HL-60 (cell line): ENCODE data around the gene PLBD2.

Source experiments
- GABPA ChIP-seq: IDR thresholded peaks from 2 replicates; pipeline ENCODE4 v1.6.1; 2012; ENCODE audit warnings: low read depth
- POLR2AphosphoS5 ChIP-seq: IDR thresholded peaks from 2 replicates; pipeline ENCODE4 v1.6.1; 2012; ENCODE audit warnings: low read depth
- TF ChIP-seq, protein P1 (sequence below): IDR thresholded peaks from one replicate; pipeline ENCODE4 v1.5.1; 2011; ENCODE audit warnings: low read length, control low read depth, inconsistent platforms; ENCODE audit not compliant: insufficient read depth
- TF ChIP-seq, protein P2 (sequence below): IDR thresholded peaks from 2 replicates; pipeline ENCODE4 v1.6.1; 2012; ENCODE audit warnings: low read depth; ENCODE audit not compliant: insufficient replicate concordance

GRCh38 chr12:113392988-113393579 lies 34.7 kb downstream of the PLBD2 start:
- no peak for TF ChIP-seq POLR2AphosphoS5
- TF ChIP-seq, protein P1, sequence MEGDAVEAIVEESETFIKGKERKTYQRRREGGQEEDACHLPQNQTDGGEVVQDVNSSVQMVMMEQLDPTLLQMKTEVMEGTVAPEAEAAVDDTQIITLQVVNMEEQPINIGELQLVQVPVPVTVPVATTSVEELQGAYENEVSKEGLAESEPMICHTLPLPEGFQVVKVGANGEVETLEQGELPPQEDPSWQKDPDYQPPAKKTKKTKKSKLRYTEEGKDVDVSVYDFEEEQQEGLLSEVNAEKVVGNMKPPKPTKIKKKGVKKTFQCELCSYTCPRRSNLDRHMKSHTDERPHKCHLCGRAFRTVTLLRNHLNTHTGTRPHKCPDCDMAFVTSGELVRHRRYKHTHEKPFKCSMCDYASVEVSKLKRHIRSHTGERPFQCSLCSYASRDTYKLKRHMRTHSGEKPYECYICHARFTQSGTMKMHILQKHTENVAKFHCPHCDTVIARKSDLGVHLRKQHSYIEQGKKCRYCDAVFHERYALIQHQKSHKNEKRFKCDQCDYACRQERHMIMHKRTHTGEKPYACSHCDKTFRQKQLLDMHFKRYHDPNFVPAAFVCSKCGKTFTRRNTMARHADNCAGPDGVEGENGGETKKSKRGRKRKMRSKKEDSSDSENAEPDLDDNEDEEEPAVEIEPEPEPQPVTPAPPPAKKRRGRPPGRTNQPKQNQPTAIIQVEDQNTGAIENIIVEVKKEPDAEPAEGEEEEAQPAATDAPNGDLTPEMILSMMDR: no peak
- no peak for TF ChIP-seq GABPA
- TF ChIP-seq, protein P2, sequence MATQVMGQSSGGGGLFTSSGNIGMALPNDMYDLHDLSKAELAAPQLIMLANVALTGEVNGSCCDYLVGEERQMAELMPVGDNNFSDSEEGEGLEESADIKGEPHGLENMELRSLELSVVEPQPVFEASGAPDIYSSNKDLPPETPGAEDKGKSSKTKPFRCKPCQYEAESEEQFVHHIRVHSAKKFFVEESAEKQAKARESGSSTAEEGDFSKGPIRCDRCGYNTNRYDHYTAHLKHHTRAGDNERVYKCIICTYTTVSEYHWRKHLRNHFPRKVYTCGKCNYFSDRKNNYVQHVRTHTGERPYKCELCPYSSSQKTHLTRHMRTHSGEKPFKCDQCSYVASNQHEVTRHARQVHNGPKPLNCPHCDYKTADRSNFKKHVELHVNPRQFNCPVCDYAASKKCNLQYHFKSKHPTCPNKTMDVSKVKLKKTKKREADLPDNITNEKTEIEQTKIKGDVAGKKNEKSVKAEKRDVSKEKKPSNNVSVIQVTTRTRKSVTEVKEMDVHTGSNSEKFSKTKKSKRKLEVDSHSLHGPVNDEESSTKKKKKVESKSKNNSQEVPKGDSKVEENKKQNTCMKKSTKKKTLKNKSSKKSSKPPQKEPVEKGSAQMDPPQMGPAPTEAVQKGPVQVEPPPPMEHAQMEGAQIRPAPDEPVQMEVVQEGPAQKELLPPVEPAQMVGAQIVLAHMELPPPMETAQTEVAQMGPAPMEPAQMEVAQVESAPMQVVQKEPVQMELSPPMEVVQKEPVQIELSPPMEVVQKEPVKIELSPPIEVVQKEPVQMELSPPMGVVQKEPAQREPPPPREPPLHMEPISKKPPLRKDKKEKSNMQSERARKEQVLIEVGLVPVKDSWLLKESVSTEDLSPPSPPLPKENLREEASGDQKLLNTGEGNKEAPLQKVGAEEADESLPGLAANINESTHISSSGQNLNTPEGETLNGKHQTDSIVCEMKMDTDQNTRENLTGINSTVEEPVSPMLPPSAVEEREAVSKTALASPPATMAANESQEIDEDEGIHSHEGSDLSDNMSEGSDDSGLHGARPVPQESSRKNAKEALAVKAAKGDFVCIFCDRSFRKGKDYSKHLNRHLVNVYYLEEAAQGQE: no peak
